Measurements from ENCODE around the gene ZBTB48. TPM values are rescaled to one million over a fixed set of nuclear protein-coding genes. Genes with fewer than 3 reads are reported as not detected.
"Not testable (repeated sequence)": the region's sequence is repeated elsewhere in the genome, so short reads cannot be mapped to it uniquely, and the experiment has no call there.

Gene ZBTB48
- total RNA-seq, 1 experiment from 2014 or later = 35.3 TPM

- no peak overlapping the region for H3K4me3 ChIP-seq (ENCODE audit: low read depth, low read length, poor library complexity, severe bottlenecking)
- no peaks in the 10 kb centered on the region for H3K27me3 ChIP-seq (replicated peaks; ENCODE audit: insufficient read depth, low read depth, low read length, poor library complexity)
- no peaks in the 10 kb centered on the region for H3K9me3 ChIP-seq (ENCODE audit: low read depth, low read length, poor library complexity, severe bottlenecking)
- peaks cover 68% of the 10 kb centered on the region for H3K36me3 ChIP-seq (ENCODE audit: insufficient read depth, low read length, poor library complexity, severe bottlenecking)
- TF ChIP-seq CTCF (conservative IDR thresholded peaks at IDR 0.05; ENCODE audit: low read depth, low read length) = no peak
- TF ChIP-seq EZH2 (IDR thresholded peaks at IDR 0.05; ENCODE audit: borderline replicate concordance, low read depth, low read length, poor library complexity, severe bottlenecking) = no peak
- intact Hi-C loops (cut with micrococcal nuclease; ENCODE audit: unreplicated experiment) = no loop called here
- H3K27ac ChIP-seq (ENCODE audit: low read depth, low read length, poor library complexity, severe bottlenecking) = no peak overlapping the region
- CTCF ChIA-PET = no interaction called here
- no TSS peak for BruUV-seq (replicated peaks)
- peak; percentile 21 for DNase-seq (ENCODE audit: low spot score)
- H3K4me1 ChIP-seq (ENCODE audit: insufficient read depth, low read length, poor library complexity, severe bottlenecking) = no peaks in the 10 kb centered on the region
- POLR2A ChIA-PET (ENCODE audit: low non-redundant PET) = no interaction called here
These were observed 56.3 kb downstream of the ZBTB48 start for GRCh38 chr1:6635910-6636760.

- H3K36me3 ChIP-seq (ENCODE audit: insufficient read depth, low read length, poor library complexity, severe bottlenecking) = peaks cover 70% of the 10 kb centered on the region
- H3K9me3 ChIP-seq (ENCODE audit: low read depth, low read length, poor library complexity, severe bottlenecking); intact Hi-C loops (cut with micrococcal nuclease; ENCODE audit: unreplicated experiment); H3K27me3 ChIP-seq (replicated peaks; ENCODE audit: insufficient read depth, low read depth, low read length, poor library complexity); BruUV-seq (replicated peaks); DNase-seq (ENCODE audit: low spot score); POLR2A ChIA-PET (ENCODE audit: low non-redundant PET); H3K4me1 ChIP-seq (ENCODE audit: insufficient read depth, low read length, poor library complexity, severe bottlenecking); H3K4me3 ChIP-seq (ENCODE audit: low read depth, low read length, poor library complexity, severe bottlenecking); H3K27ac ChIP-seq (ENCODE audit: low read depth, low read length, poor library complexity, severe bottlenecking); CTCF ChIA-PET: not testable (repeated sequence)
These were observed 57.0 kb downstream of the ZBTB48 start for GRCh38 chr1:6636778-6637177.

GRCh38 chr1:6637770-6638169 lies 58.0 kb downstream of the ZBTB48 start:
- no peak for TF ChIP-seq EZH2 (IDR thresholded peaks at IDR 0.05; ENCODE audit: borderline replicate concordance, low read depth, low read length, poor library complexity, severe bottlenecking)
- no peak for TF ChIP-seq CTCF (conservative IDR thresholded peaks at IDR 0.05; ENCODE audit: low read depth, low read length)
- H3K4me1 ChIP-seq (ENCODE audit: insufficient read depth, low read length, poor library complexity, severe bottlenecking) = no peaks in the 10 kb centered on the region
- POLR2A ChIA-PET (ENCODE audit: low non-redundant PET) = no interaction called here
- H3K27me3 ChIP-seq (replicated peaks; ENCODE audit: insufficient read depth, low read depth, low read length, poor library complexity) = no peaks in the 10 kb centered on the region
- CTCF ChIA-PET = no interaction called here
- no peaks in the 10 kb centered on the region for H3K9me3 ChIP-seq (ENCODE audit: low read depth, low read length, poor library complexity, severe bottlenecking)
- no peak for DNase-seq (ENCODE audit: low spot score)
- intact Hi-C loops (cut with micrococcal nuclease; ENCODE audit: unreplicated experiment) = no loop called here
- peaks cover 68% of the 10 kb centered on the region for H3K36me3 ChIP-seq (ENCODE audit: insufficient read depth, low read length, poor library complexity, severe bottlenecking)
- H3K4me3 ChIP-seq (ENCODE audit: low read depth, low read length, poor library complexity, severe bottlenecking) = no peak overlapping the region
- no TSS peak for BruUV-seq (replicated peaks)
- no peak overlapping the region for H3K27ac ChIP-seq (ENCODE audit: low read depth, low read length, poor library complexity, severe bottlenecking)

- no peaks in the 10 kb centered on the region for H3K9me3 ChIP-seq (ENCODE audit: low read depth, low read length, poor library complexity, severe bottlenecking)
- H3K4me3 ChIP-seq (ENCODE audit: low read depth, low read length, poor library complexity, severe bottlenecking) = no peak overlapping the region
- no peak overlapping the region for H3K27ac ChIP-seq (ENCODE audit: low read depth, low read length, poor library complexity, severe bottlenecking)
- ChIA-PET CTCF (no interaction called here), POLR2A (ENCODE audit: low non-redundant PET) (no interaction called here)
- DNase-seq (ENCODE audit: low spot score) = no peak
- H3K4me1 ChIP-seq (ENCODE audit: insufficient read depth, low read length, poor library complexity, severe bottlenecking) = no peaks in the 10 kb centered on the region
- peaks cover 63% of the 10 kb centered on the region for H3K36me3 ChIP-seq (ENCODE audit: insufficient read depth, low read length, poor library complexity, severe bottlenecking)
- intact Hi-C loops (cut with micrococcal nuclease; ENCODE audit: unreplicated experiment) = no loop called here
- H3K27me3 ChIP-seq (replicated peaks; ENCODE audit: insufficient read depth, low read depth, low read length, poor library complexity) = no peaks in the 10 kb centered on the region
- no TSS peak for BruUV-seq (replicated peaks)
- no peak for TF ChIP-seq EZH2 (IDR thresholded peaks at IDR 0.05; ENCODE audit: borderline replicate concordance, low read depth, low read length, poor library complexity, severe bottlenecking)
- no peak for TF ChIP-seq CTCF (conservative IDR thresholded peaks at IDR 0.05; ENCODE audit: low read depth, low read length)
These were observed 58.4 kb downstream of the ZBTB48 start for GRCh38 chr1:6638226-6638625.

Data from A673 (cell line).